NB4 (cell line): ENCODE measurements around the gene AMPH.
"Not testable (repeated sequence)": the region's sequence is repeated elsewhere in the genome, so short reads cannot be mapped to it uniquely, and the experiment has no call there.

Experiments used
- DNase-seq: peaks from one replicate; pipeline ENCODE4 v3.0.0; 2010; ENCODE audit warnings: low read depth
- H3K4me3 ChIP-seq: one replicate; pipeline ENCODE4 v1.5.1; 2011; ENCODE audit warnings: mild to moderate bottlenecking, low read depth, low read length, moderate library complexity
- MYC ChIP-seq: IDR thresholded peaks from 2 replicates; pipeline ENCODE4 v1.6.1; 2011; ENCODE audit warnings: low read depth, low read length
- POLR2A ChIP-seq: IDR thresholded peaks from 2 replicates; pipeline ENCODE4 v1.6.1; 2011; ENCODE audit warnings: mild to moderate bottlenecking; ENCODE audit not compliant: insufficient read length; ENCODE audit errors: extremely low read depth
- TF ChIP-seq, protein P1 (sequence below): IDR thresholded peaks from one replicate; pipeline ENCODE4 v1.5.1; 2012; ENCODE audit warnings: low read depth, low read length
- TF ChIP-seq, protein P2 (sequence below): IDR thresholded peaks from 2 replicates; pipeline ENCODE4 v1.6.1; 2011; ENCODE audit warnings: low read depth, low read length

AMPH gene

DNA sequence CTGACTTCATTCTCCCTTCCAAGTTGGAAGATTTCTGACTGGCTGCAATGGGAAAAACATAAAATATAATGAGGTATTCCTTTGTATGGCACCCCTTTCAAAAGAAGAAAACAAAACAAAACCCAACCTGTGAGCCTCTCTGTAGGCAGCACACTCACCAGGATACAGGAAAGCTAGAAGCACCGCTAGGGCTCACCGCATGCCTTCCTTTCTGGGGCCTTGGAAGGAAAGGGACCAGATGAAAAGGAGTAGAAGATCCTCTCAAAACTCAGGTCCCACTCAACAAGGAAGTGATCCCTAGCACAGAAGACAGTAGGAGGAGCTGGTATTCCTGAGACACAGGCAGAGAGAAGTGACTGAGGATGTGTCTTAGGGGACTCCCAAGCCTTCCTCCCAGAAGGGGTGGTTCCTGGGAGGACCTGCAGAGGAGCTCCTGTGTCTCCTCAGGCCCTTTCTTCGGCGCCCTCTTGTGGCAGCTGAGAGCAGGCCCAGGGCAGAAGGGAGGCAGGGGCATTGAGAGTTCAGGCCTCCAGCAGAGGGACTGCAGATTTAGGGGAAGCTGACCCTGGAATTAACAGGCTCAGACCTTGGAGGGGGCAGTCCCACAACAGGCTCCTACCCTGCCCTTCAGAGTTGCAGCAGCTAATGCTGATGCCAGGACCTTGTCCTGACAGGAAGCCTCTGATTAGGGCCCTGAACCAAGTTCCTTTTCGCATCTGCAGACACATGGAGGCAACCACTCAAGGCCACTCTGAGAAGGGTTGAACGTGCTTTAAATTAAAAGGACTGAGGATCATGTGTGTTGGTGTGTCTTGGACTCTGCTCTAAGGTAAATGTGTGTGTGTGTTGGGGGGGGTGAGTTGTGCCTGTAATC, 285.6 kb downstream of the AMPH start:
- DNase-seq, result peak; percentile 84
- peak overlapping the region; percentile 43 for H3K4me3 ChIP-seq
- TF ChIP-seq, protein P1, sequence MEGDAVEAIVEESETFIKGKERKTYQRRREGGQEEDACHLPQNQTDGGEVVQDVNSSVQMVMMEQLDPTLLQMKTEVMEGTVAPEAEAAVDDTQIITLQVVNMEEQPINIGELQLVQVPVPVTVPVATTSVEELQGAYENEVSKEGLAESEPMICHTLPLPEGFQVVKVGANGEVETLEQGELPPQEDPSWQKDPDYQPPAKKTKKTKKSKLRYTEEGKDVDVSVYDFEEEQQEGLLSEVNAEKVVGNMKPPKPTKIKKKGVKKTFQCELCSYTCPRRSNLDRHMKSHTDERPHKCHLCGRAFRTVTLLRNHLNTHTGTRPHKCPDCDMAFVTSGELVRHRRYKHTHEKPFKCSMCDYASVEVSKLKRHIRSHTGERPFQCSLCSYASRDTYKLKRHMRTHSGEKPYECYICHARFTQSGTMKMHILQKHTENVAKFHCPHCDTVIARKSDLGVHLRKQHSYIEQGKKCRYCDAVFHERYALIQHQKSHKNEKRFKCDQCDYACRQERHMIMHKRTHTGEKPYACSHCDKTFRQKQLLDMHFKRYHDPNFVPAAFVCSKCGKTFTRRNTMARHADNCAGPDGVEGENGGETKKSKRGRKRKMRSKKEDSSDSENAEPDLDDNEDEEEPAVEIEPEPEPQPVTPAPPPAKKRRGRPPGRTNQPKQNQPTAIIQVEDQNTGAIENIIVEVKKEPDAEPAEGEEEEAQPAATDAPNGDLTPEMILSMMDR, result peak; percentile 83

DNA sequence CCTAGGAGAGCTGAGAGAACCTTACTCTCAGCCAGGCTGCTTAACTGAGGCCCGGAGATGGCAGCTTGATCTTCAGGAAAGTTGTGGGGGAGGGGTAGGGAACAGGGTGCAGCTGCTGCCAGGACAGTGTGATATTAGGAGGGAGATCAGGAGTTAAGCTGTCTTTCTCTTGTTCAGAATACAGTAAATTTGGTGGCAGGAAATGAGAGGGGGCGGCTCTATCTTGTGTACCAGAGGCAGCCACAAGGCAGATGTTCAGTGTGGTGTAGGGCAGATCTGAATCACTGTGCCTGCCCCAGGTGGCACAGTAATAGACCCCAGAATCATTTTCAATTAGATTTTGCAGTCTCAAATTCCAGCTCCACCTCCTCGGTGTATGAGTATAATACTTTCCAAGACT, 286.4 kb downstream of the AMPH start:
- DNase-seq, result peak; percentile 41
- H3K4me3 ChIP-seq, result peak overlapping the region; percentile 29

DNA sequence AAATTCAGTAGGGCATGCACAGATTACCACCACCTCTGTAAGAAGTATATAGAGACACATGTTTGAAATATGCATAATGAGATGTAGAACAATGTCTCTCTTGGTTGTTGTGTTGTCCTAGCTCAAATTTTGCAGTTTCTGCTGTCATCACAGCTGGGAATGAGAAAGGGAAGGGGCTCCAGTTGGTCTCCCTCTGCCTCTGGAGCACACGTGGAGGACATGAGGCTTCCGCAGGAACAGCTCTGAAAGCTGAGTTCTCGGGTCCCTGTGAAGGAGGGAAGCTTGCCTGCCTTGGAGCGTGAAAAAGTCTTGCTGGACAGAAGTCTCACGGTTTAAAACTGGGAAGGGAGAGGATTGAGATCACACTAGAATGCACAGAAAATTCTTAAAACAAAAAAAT, 289.0 kb downstream of the AMPH start:
- DNase-seq, result peak; percentile 73
- H3K4me3 ChIP-seq, result peak overlapping the region; percentile 67

DNA sequence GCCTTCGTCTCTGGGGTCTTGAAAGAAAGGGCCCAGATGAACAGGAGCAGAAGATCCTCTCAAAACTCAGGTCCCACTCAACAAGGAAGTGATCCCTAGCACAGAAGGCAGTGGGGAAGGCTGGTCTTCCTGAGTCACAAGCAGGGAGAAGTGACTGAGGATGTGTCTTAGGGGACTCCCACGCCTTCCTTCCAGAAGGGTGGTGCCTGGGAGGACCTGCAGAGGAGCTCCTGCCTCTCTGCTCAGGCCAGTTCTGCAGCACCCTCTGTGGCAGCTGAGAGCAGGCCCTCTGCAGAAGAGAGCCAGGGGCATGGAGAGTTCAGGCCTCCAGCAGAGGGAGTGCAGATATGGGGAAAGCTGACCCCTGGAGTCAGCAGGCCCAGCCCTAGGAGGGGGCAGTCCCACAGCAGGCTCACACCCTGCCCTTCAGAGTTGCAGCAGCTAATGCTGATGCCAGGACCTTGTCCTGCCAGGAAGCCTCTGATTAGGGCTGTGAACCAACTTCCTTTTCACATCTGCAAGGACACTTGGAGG, 289.9 kb downstream of the AMPH start:
- peak overlapping the region; percentile 67 for H3K4me3 ChIP-seq
- TF ChIP-seq, protein P1, result peak; percentile 68
- TF ChIP-seq, protein P2, sequence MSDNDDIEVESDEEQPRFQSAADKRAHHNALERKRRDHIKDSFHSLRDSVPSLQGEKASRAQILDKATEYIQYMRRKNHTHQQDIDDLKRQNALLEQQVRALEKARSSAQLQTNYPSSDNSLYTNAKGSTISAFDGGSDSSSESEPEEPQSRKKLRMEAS, result peak; percentile 38
- peak; percentile 39 for TF ChIP-seq POLR2A
- TF ChIP-seq MYC, result peak; percentile 61
- DNase-seq, result peak; percentile 100

More for the DNA sequence above, 289.0 kb downstream of the AMPH start:
- TF ChIP-seq, protein P2, result peak; percentile 93
- TF ChIP-seq MYC, result peak; percentile 90

DNA sequence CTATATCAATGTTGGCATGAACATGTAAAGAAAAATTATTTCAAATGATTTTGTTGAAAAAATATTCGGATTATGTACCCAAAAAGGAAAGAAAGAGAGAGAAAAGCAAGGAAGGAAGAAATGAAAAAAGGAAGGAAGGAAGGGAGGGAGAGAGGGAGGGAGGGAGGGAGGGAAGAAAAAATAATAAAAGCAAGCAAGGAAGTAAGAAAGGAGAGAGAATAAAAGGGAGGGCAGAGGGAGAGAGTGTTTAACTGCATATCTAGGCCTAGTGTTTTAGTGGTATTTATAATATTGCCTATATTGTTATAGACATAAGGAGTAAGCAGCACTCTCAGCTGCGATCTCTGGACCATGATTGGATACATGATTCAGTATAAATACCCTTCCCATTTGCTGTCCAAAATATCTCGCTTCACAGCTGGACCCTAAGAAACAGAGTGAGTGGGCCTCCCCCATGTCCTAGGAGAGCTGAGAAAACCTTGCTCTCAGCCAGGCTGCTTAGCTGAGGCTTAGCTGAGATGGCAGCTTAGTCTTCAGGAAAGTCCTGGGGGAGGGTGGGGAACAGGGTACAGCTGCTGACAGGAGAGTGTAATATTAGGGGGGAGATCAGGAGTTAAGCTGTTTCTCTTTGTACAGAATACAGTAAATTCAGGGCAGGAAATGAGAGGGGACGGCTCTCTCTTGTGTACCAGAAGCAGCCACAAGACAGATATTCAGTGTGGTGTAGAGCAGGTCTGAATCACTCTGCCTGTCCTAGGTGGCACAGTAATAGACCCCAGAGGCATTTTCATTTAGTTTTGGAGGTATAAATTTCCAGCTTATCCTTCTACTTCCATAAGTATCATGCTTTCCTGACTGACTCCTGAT, 291.0 kb downstream of the AMPH start:
- peak; percentile 51 for DNase-seq
- TF ChIP-seq MYC (no peak), POLR2A (no peak)
- TF ChIP-seq, protein P1, result no peak
- TF ChIP-seq, protein P2, result no peak
- peak overlapping the region; percentile 67 for H3K4me3 ChIP-seq

DNA sequence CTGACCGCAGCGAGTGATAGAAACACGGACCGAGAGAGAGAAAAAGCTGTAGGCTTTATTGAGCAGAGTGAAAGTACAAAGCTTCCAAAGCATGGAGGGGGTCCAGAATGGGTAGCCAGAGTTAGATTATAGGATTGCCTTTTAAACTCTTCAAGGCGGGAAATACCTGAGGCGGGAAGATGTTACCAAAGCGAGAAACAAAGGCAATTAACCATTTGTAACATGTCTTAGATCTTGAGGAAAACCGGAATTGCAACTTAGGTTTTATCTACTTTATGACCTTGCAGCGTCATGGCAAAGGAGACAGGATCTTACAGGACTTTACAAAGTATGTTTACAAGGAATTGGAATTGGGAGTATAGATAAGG, 295.0 kb downstream of the AMPH start:
- peak overlapping the region; percentile 29 for H3K4me3 ChIP-seq
- not testable (repeated sequence) for DNase-seq

DNA sequence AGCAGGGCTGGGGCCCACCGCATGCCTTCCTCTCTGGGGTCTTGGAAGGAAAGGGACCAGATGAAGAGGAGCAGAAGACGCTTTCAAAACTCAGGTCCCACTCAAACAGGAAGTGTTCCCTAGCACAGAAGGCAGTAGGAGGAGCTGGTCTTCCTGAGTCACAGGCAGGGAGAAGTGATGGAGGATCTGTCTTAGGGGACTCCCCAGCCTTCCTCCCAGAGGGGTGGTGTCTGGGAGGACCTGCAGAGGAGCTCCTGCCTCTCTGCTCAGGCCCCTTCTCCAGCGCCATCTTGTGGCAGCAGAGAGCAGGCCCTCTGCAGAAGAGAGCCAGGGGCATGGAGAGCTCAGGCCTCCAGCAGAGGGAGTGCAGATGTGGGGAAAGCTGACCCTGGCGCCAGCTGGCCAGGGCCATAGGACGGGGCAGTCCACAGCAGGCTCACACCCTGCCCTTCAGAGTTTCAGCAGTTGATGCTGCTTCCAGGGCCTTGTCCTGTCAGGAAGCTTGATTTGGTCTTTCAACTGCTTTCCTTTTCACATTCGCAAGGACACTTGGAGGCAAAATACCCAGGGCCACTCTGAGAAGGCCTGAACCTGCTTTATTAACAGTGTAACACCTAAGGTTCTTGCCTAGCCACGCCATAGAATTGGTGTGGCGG, 295.6 kb downstream of the AMPH start:
- TF ChIP-seq MYC (peak; percentile 5; the same call in 1 of the 2 replicates), POLR2A (no peak)
- TF ChIP-seq, protein P1, result peak; percentile 100
- TF ChIP-seq, protein P2, result peak; percentile 43; the same call in 1 of the 2 replicates
- H3K4me3 ChIP-seq, result peak overlapping the region; percentile 68
- peak; percentile 99 for DNase-seq
